ENCODE data around the gene LPCAT3. TPM values are rescaled to one million over a fixed set of nuclear protein-coding genes. Genes with fewer than 3 reads are reported as not detected.

The LPCAT3 gene
- total RNA-seq, 1 experiment from 2014 or later = 56.6 TPM

GRCh38 chr12:6950401-6950801 lies 67.9 kb downstream of the LPCAT3 start:
- no peak overlapping the region for H3K27ac ChIP-seq (ENCODE audit: low read depth, low read length, poor library complexity, severe bottlenecking)
- H3K9me3 ChIP-seq (ENCODE audit: low read depth, low read length, poor library complexity, severe bottlenecking) = no peaks in the 10 kb centered on the region
- no peak for DNase-seq (ENCODE audit: low spot score)
- ChIA-PET POLR2A (ENCODE audit: low non-redundant PET) (no interaction called here), CTCF (interaction anchor here (1.7 kb wide), 1 partner anchor 11 kb away, joined by 3 read pairs; no protein-coding TSS in a partner anchor)
- no peak overlapping the region for H3K4me3 ChIP-seq (ENCODE audit: low read depth, low read length, poor library complexity, severe bottlenecking)
- H3K4me1 ChIP-seq (ENCODE audit: insufficient read depth, low read length, poor library complexity, severe bottlenecking) = peaks cover 18% of the 10 kb centered on the region
- TF ChIP-seq CTCF (conservative IDR thresholded peaks at IDR 0.05; ENCODE audit: low read depth, low read length) (0 out of 2 replicates have a peak, but pooled peaks have one; percentile 10), EZH2 (IDR thresholded peaks at IDR 0.05; ENCODE audit: borderline replicate concordance, low read depth, low read length, poor library complexity, severe bottlenecking) (no peak)
- H3K36me3 ChIP-seq (ENCODE audit: insufficient read depth, low read length, poor library complexity, severe bottlenecking) = peaks cover 6% of the 10 kb centered on the region
- H3K27me3 ChIP-seq (replicated peaks; ENCODE audit: insufficient read depth, low read depth, low read length, poor library complexity) = no peaks in the 10 kb centered on the region
- intact Hi-C loops (cut with micrococcal nuclease; ENCODE audit: unreplicated experiment) = no loop called here
- no TSS peak for BruUV-seq (replicated peaks)

GRCh38 chr12:6948873-6949594 lies 69.2 kb downstream of the LPCAT3 start:
- Histone ChIP-seq H3K4me3 (ENCODE audit: low read depth, low read length, poor library complexity, severe bottlenecking) (no peak overlapping the region), H3K36me3 (ENCODE audit: insufficient read depth, low read length, poor library complexity, severe bottlenecking) (peaks cover 8% of the 10 kb centered on the region), H3K9me3 (ENCODE audit: low read depth, low read length, poor library complexity, severe bottlenecking) (no peaks in the 10 kb centered on the region), H3K27me3 (replicated peaks; ENCODE audit: insufficient read depth, low read depth, low read length, poor library complexity) (no peaks in the 10 kb centered on the region), H3K27ac (ENCODE audit: low read depth, low read length, poor library complexity, severe bottlenecking) (no peak overlapping the region), H3K4me1 (ENCODE audit: insufficient read depth, low read length, poor library complexity, severe bottlenecking) (peaks cover 20% of the 10 kb centered on the region)
- TF ChIP-seq EZH2 (IDR thresholded peaks at IDR 0.05; ENCODE audit: borderline replicate concordance, low read depth, low read length, poor library complexity, severe bottlenecking) (no peak), CTCF (conservative IDR thresholded peaks at IDR 0.05; ENCODE audit: low read depth, low read length) (no peak)
- DNase-seq (ENCODE audit: low spot score) = no peak
- intact Hi-C loops (cut with micrococcal nuclease; ENCODE audit: unreplicated experiment) = no loop called here
- ChIA-PET POLR2A (ENCODE audit: low non-redundant PET) (no interaction called here), CTCF (no interaction called here)
- BruUV-seq (replicated peaks) = no TSS peak

- no peak overlapping the region for H3K27ac ChIP-seq (ENCODE audit: low read depth, low read length, poor library complexity, severe bottlenecking)
- peaks cover 18% of the 10 kb centered on the region for H3K4me1 ChIP-seq (ENCODE audit: insufficient read depth, low read length, poor library complexity, severe bottlenecking)
- TF ChIP-seq EZH2 (IDR thresholded peaks at IDR 0.05; ENCODE audit: borderline replicate concordance, low read depth, low read length, poor library complexity, severe bottlenecking) (no peak), CTCF (conservative IDR thresholded peaks at IDR 0.05; ENCODE audit: low read depth, low read length) (no peak)
- peaks cover 8% of the 10 kb centered on the region for H3K36me3 ChIP-seq (ENCODE audit: insufficient read depth, low read length, poor library complexity, severe bottlenecking)
- H3K9me3 ChIP-seq (ENCODE audit: low read depth, low read length, poor library complexity, severe bottlenecking) = no peaks in the 10 kb centered on the region
- ChIA-PET CTCF (no interaction called here), POLR2A (ENCODE audit: low non-redundant PET) (interaction anchor here (0.8 kb wide), 1 partner anchor 17 kb away, joined by 3 read pairs; no protein-coding TSS in a partner anchor)
- H3K27me3 ChIP-seq (replicated peaks; ENCODE audit: insufficient read depth, low read depth, low read length, poor library complexity) = no peaks in the 10 kb centered on the region
- no peak overlapping the region for H3K4me3 ChIP-seq (ENCODE audit: low read depth, low read length, poor library complexity, severe bottlenecking)
- intact Hi-C loops (cut with micrococcal nuclease; ENCODE audit: unreplicated experiment) = no loop called here
- no TSS peak for BruUV-seq (replicated peaks)
- DNase-seq (ENCODE audit: low spot score) = no peak
Observed at GRCh38 chr12:6947615-6948014, 70.7 kb downstream of the LPCAT3 start.
